GM12865 (cell line): ENCODE measurements around the gene COL20A1.

Source experiments
- DNase-seq: peaks from one replicate; pipeline ENCODE4 v3.0.0; 2010; ENCODE audit warnings: low read depth
- H3K4me3 ChIP-seq: 2 replicates; pipeline ENCODE4 v1.5.1; 2011; ENCODE audit warnings: mild to moderate bottlenecking, low read depth, low read length, control low read depth
- CTCF ChIP-seq: IDR thresholded peaks from 2 replicates; pipeline ENCODE4 v1.5.1; 2011; ENCODE audit warnings: low read length, control low read depth, low read depth, inconsistent platforms; ENCODE audit not compliant: insufficient read depth; ENCODE audit errors: missing control alignments

COL20A1 gene

GRCh38 chr20:63286781-63287696, 5.9 kb upstream of the COL20A1 start:
- TF ChIP-seq CTCF: no peak
- no peak for DNase-seq
- no peak overlapping the region for H3K4me3 ChIP-seq

- DNase-seq: no peak
- H3K4me3 ChIP-seq: no peak overlapping the region
- no peak for TF ChIP-seq CTCF
Measured at GRCh38 chr20:63287697-63288580, 5.0 kb upstream of the COL20A1 start.

- no peak for TF ChIP-seq CTCF
- no peak overlapping the region for H3K4me3 ChIP-seq
- DNase-seq: no peak
Measured at GRCh38 chr20:63288581-63289251, 4.3 kb upstream of the COL20A1 start.

GRCh38 chr20:63289311-63290135, 3.5 kb upstream of the COL20A1 start:
- H3K4me3 ChIP-seq: no peak overlapping the region
- DNase-seq: no peak
- TF ChIP-seq CTCF: no peak

GRCh38 chr20:63290136-63290676, 2.8 kb upstream of the COL20A1 start:
- no peak overlapping the region for H3K4me3 ChIP-seq
- DNase-seq: no peak
- TF ChIP-seq CTCF: no peak
